ENCODE measurements around the gene CAB39L.

Gene CAB39L

GRCh38 chr13:49399801-49400472 is 43.9 kb downstream of the CAB39L start:
- no peak for DNase-seq (ENCODE audit: low read depth, low spot score)
- H3K4me3 ChIP-seq (ENCODE audit: low read depth, low read length), result no peak overlapping the region
- TF ChIP-seq, protein P1, sequence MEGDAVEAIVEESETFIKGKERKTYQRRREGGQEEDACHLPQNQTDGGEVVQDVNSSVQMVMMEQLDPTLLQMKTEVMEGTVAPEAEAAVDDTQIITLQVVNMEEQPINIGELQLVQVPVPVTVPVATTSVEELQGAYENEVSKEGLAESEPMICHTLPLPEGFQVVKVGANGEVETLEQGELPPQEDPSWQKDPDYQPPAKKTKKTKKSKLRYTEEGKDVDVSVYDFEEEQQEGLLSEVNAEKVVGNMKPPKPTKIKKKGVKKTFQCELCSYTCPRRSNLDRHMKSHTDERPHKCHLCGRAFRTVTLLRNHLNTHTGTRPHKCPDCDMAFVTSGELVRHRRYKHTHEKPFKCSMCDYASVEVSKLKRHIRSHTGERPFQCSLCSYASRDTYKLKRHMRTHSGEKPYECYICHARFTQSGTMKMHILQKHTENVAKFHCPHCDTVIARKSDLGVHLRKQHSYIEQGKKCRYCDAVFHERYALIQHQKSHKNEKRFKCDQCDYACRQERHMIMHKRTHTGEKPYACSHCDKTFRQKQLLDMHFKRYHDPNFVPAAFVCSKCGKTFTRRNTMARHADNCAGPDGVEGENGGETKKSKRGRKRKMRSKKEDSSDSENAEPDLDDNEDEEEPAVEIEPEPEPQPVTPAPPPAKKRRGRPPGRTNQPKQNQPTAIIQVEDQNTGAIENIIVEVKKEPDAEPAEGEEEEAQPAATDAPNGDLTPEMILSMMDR (IDR thresholded peaks at IDR 0.05; ENCODE audit: low read depth, low read length), result no peak
- in situ Hi-C loops (cut with HindIII; ENCODE audit: low sequenced_read_pairs), result no loop called here

GRCh38 chr13:49395878-49396380 is 47.9 kb downstream of the CAB39L start:
- H3K4me3 ChIP-seq (ENCODE audit: low read depth, low read length), result no peak overlapping the region
- in situ Hi-C loops (cut with HindIII; ENCODE audit: low sequenced_read_pairs), result no loop called here
- TF ChIP-seq, protein P1 (IDR thresholded peaks at IDR 0.05; ENCODE audit: low read depth, low read length), result no peak
- no peak for DNase-seq (ENCODE audit: low read depth, low spot score)

GRCh38 chr13:49395451-49395865 is 48.4 kb downstream of the CAB39L start:
- TF ChIP-seq, protein P1 (IDR thresholded peaks at IDR 0.05; ENCODE audit: low read depth, low read length), result no peak
- H3K4me3 ChIP-seq (ENCODE audit: low read depth, low read length), result no peak overlapping the region
- in situ Hi-C loops (cut with HindIII; ENCODE audit: low sequenced_read_pairs), result no loop called here
- DNase-seq (ENCODE audit: low read depth, low spot score), result no peak

- TF ChIP-seq, protein P1 (IDR thresholded peaks at IDR 0.05; ENCODE audit: low read depth, low read length), result no peak
- H3K4me3 ChIP-seq (ENCODE audit: low read depth, low read length), result no peak overlapping the region
- no peak for DNase-seq (ENCODE audit: low read depth, low spot score)
- in situ Hi-C loops (cut with HindIII; ENCODE audit: low sequenced_read_pairs), result no loop called here
These were observed 55.7 kb downstream of the CAB39L start for GRCh38 chr13:49388091-49388635.

DNA sequence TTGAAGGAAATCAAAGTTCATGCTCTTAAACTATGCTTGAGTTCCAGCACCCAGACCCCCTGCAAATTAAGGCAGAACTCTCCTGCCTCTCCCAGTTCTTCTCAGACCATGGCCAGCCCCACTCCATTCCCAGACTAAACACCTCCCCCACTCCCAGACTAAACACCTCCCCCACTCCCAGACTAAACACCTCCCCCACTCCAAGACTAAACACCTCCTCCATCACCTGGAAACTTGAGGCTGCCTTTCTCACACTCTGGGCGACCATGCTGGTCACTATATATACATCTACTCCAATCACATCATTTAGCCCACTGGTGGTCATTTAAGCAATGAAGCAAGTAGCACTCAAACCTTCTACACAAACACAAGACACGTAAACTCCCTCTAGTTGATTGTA is 57.2 kb downstream of the CAB39L start:
- H3K4me3 ChIP-seq (ENCODE audit: low read depth, low read length), result no peak overlapping the region
- TF ChIP-seq, protein P1 (IDR thresholded peaks at IDR 0.05; ENCODE audit: low read depth, low read length), result no peak
- in situ Hi-C loops (cut with HindIII; ENCODE audit: low sequenced_read_pairs), result no loop called here
- DNase-seq (ENCODE audit: low read depth, low spot score), result no peak

DNA sequence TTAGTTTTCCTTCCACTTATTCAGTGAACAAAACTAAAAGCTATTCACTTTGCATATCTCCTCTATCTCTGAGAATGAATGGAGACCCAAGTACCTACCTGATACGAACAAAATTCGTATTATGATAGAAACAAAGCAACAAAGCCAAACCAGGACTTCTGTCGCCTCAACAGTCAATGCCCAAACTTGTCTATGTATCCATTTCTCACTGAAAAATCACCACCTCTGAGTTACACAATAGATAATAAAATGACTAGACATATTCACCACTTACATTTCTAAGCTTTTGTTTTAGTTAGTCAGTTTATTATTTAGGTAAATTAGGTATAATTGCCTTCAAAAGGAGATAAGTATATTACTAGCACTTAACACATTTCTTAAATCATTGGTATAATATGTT is 67.7 kb downstream of the CAB39L start:
- in situ Hi-C loops (cut with HindIII; ENCODE audit: low sequenced_read_pairs), result no loop called here

More for the DNA sequence above, 67.7 kb downstream of the CAB39L start:
- TF ChIP-seq, protein P1 (IDR thresholded peaks at IDR 0.05; ENCODE audit: low read depth, low read length), result no peak
- H3K4me3 ChIP-seq (ENCODE audit: low read depth, low read length), result no peak overlapping the region
- DNase-seq (ENCODE audit: low read depth, low spot score), result no peak

Measured in astrocyte of the spinal cord (primary cell).